CD4-positive, alpha-beta T cell treated with Interleukin-4 for 1 hour (primary cell): Measurements from ENCODE around the gene MAD2L2.

ENCODE experiments used
- DNase-seq, 2 donors: peaks; one replicate each; pipeline ENCODE4 v3.0.0-alpha.2; 2020 to 2022

MAD2L2 gene

DNA sequence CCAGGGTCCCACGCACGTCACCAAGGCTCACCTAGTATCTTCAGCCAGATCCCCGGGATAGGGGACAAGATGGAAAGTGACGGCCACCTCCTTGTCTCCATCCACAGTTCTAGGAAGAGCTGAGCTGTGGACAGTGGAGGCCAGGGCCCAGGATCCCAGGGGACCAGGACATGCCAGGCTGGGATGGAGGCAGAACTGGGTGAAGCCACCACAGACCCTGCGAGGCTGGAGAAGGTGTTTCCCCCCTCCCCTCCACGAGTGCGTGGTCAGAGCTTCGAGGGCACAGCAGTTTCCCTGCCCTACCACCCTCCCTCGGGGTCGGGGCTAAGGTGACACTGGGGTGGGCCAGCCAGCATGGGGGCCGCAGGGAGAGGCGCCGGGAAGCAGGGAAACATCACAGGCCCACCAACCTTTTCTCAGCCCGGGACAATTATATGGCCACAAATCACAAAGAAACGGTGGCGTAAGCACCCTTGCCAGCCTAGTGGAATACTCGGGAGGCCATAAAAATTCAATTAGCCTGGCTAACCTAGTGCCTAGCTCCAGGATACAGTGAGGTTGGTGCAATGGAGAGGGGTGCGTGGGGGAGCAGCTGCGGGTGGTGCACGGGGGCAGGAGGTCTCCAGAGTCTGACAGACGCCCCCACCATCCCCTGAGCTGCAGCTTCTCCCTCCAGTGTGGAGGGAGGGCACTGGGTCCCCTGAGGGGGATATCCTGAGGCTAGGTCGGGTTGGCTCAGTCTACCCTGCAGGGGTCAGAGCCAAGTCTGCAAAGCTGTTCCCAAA, 23.9 kb upstream of the MAD2L2 start:
- no peak for DNase-seq

DNA sequence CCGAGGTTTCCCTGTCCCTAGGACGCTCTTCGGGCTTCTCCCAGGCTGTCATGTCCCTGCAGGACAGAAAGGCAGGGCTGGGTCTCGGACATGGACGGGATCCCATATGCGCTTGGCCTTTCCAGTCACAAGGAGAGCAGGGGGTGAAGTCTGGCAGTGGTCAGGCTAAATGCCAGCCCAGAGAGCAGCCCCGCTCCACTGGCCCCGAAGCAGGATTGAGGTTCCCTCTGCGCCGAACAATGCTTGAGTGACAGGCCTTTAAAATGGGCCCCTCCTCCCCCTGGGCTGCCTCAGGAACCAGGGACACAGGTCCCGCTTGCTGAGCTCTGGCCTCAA, 23.2 kb upstream of the MAD2L2 start:
- no peak for DNase-seq

DNA sequence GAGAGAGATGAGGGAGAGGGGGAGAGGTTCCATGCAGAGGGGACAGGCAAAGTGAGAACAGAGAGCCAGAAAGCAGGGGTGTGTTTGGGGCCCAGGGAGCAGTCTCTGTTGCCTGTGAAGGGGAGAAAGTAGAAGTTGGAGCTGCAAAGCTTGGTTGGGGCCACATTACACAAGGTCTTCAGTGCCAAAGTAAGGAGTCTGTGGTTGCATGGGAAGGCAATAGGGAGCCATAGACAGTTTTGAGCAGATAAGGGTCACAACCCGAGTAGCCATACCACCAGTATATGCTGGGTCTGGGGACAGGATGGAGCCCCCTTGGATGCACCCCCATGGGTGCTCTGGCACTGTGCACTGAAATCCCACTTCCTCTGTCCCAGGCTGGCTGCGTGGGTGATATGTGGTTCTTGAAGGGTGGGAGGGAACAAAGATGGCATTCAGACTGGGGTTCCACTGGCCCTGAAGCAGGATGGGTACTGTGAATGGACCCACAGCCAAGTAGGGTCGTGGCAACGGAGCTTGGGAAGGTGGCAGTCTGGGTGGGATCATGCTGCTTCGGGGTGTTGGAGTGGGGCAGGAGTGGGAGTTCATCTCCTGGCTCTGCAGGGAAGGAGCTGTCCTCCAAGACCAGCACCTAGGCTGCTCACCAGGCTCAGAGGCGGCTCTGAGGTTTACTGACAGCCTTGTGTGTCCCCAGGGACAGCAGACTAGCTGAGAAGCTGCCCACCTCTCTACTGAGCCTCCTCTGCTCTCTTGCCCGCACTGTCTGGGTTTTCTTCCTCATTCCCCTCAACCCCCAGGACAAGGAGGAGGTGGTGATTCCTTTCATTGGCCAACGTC, 22.6 kb upstream of the MAD2L2 start:
- no peak for DNase-seq

DNA sequence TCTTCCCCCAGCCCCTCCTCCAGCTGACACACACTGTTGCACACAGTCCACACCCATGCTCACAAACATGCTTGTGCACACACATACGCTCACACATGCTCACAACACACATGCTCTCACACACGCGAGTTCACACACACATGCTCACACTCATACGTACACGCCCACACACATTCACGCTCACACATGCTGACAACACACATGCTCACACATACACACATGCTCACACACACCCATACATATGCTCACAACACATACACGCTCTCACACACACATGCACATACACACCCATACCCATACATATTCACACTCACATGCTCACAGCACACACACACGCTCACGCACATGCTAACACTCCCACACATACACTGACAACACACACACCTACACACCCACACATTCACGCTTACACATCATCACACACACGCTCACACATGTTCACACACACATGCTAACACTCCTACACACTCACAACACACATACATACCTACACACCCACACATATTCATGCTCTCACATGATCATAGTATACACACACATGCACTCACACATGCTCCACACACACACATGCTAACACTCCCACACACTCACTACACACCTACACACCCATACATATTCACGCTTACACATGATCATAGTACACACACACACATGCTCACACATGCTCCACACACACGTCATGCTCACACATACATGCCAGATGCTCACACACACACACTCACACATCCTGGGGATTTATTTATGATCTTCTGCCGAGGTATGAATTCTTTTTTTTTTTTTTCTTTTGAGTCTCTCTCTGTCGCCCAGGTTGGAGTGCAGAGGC, 21.2 kb upstream of the MAD2L2 start:
- DNase-seq: no peak

DNA sequence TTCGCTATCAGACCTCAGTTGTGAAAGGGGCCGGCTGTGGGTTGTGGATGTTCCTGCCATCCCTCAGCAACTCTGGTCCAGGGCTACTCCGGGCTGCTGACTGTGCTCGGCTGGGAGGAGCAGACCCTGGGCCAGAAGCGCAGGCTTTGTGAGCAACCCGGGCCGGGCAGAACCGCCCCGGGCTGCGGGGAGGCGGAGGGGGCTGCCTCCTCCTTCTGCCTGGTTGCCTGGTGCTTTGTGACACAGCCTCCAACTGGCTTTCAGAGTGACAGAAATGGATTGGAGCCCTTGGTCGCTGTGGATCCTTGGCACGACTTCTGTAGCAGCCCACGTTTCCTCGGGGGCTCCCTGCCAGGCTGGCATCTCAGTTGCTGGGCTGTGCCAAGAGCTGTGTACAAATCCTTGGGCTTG, 20.6 kb upstream of the MAD2L2 start:
- DNase-seq: no peak

DNA sequence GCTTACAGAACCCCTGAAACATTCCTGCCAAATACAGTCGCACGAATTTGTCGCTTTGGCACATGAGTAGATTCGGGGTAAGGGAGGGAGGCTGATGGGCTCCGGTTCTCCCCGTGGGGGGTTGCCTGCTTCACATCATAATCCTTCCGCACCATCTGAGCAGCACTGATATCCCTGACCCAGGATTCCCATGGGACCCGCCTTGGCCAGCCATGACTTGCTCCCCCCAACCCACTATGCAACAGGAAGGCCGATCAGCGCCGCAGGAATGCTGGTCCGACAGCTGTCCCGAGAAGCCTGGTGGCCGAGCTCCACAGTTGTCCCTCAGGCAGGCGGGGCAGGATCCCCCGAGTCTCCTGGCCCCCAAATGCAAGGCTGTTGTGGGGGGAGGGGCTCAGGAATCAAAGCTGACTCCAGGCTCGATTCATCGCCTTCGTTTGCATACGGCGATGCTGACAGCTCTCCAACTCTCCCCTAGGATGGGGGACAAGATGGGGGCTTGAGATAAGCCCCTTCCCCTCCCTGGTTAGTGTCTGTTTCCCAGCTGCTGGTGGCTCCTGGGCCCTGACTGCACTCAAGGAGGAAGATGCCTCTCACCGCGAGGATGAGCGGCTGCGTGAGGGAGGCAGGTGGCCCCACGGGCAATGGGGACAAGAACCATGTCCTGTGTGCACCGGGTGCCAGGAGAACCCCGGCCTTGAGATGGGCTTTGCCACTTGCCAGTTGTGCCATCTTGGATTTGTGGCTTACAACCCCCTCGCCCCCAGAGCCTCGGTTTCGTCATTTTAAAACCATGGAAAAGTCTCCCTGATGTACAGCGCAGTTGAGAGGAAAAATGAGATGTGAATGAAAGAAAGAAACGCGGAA, 19.9 kb upstream of the MAD2L2 start:
- no peak for DNase-seq

DNA sequence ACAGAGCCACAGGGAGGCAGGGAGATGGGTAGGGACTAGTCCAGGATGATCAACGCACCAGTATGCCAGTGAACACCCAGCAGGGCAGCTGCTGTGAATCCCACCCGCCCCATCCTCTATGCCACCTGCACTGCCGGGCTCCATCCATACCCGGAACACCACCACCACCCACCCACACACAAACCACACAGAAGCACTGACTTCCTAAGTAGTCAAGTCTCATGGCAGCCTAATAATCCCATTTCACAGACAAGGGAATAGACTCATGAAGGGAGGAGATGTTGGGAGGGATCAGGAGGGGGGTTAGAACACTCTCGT, 16.9 kb upstream of the MAD2L2 start:
- no peak for DNase-seq

DNA sequence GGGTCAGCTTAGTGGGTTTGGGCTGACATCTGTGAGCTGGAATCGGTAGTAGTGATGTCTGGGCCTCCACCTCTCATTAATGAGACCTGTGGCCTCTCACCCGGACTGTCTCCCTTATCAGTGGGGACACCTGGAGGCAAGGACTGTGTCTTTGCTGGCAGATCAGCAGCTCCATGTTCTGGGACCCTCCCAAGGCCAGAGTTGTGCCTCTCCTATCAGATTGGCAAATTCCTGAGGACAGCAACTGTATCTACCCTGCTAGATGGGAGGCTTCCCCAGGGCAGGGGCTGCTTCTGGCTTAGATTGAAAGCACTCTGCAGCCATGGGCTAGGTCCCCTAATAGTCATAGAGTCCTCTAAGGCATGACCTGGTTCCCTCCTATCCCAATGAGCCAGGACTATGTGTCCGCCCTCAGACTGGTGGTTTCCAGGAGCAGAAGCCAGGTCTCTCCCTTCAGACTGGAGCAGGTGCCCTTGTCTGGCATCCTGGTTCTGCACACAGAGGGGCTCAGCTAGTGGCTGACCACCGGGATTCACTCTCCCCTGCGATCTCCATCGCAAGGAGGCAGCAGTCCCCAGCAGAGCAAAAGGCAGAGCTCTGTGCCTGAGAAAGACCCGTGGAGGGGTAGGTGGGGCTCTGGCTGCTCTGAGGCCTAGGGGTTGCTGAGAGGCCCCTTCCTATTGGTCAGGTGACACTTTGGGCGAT, 16.4 kb upstream of the MAD2L2 start:
- no peak for DNase-seq

DNA sequence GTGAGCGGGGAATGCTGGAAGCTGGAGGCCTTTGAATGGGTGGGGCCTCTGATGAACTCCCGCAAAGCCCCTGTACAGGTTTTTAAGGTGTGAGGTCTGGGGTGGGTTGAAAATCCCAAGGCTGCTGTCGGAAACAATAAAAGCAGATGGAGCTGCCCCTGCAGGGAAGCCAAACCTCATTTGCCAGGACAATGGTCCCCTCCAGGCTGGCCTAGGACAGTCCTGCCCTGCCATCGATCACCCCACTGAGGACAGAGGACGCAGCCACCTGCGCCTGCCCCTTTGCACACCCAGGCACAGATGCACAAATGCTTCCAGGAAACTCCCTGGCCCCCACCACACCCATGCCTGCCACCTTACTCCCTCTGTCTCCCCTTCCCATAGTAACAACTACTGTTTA, 14.9 kb upstream of the MAD2L2 start:
- DNase-seq: no peak

DNA sequence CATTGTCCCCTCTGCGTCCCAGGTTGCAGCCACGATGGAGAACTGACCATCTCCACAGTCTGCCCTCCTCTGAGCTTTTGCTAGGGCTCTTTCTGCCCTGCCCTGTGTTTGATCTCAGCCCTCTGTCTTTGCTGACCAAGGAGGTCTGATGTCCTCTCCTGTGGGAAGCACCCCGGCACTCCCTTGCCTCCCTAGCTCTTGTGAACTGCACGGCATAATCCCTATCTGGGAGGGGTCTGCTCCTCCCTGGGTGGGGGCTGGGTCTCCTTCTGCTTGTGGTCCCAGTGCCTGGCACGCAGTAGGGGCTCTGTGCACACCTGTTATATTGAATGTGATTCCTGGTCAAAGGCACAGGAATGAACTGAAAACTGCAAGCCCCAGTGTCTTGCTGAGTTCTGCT, 13.0 kb upstream of the MAD2L2 start:
- no peak for DNase-seq

DNA sequence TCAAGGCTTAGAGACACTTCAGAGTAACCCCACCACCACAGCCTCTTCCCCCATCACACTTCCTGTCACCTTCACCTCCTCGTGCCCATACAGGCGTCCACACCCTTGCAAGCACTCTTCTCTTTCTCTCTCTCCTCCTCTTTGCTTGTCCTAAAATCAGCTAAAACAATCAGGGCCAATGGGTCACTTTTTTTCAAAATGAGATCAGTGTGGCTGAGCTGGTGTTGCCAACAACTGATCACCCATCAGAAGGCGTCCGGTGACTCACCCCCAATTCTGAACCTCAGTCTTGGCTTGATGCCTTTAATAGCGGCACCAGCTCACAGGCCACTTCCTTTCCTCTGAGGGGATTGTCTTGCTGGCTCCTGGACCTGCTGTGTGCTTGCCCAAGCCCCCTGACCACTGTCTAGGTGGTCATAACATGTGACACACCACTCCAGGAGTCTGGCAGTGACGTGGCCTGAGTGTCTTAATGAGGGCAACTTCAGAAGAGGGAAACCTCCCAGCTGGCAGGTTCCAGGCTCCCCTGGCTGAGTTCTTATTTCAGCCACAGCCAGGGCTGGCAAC, 12.2 kb upstream of the MAD2L2 start:
- peak; percentile 50 to 53 for DNase-seq

DNA sequence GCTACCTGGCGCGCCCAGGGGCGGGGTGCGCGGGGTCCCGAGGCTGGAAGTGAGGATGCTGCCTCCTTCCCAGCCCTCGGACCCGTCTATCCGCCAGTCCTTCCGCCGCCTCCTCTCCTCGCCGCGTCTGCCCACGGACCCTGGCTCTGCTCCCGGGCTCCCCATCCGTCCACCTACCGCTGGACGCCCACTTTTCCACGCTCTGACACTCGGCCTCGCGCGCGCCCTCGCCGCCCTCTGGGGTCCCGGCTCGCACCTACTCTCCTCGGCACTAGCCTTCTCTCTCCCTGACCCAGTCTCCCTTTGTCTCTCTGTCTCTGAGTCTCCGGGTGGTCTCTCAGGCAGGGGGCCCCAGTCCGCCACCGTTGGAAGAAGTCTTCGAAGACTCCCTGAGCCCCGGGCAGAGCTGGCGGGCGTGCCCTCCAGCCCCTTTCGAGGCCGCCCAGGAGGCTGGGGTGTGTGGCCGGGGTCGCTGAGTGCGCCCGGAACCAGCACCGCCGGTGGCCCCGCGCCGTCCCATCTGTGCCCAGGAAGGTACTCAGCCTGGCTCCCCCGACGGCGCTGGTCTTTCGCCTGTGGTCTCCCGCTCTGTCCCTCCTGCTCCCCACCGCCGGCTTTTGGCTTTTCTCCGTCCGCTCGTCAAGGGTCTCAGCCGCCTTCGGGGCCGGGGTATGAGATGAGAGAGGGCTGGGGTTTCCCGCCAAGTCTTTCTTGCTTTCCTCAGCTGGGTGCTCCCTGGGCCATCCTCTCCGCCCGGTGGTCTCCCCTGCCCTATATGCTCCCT, 11.2 kb upstream of the MAD2L2 start:
- no peak for DNase-seq

DNA sequence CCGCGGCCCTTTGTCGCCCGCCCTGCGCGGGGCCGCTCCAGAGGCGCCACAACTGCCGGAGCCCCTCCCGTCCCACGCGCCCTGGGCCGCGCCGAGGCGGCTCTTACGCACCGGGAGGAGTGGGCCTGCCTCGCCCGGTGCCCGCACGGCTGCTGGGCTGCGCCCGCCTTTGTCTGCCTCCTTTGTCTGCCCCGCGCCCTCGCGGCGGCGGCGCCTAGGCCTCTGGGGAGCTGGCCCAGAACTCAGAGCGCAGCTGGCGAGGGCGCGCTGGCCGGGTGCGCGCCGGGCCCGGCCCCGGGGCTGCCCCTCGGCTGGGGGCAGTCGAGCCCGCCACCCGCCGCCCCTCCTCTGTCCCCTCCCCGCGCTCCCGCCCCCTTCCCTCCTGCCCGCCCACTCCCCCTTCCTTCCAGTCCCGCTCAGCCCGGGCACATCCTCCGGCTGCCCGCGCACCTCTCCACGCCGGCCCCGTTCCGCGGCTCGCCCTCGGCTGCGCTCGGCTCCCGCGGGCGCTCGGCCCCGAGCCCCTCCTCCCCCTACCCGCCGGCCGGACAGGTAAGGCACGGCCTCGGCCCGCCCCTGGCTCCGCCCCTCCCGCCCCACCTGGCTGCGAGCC, 10.5 kb upstream of the MAD2L2 start, which contains the start of gene DRAXIN:
DRAXIN (plus strand) TSS at position 409 of the 613 bp plus-strand sequence. CDS start 14,549 bp downstream, outside the sequence.
- DNase-seq: no peak

DNA sequence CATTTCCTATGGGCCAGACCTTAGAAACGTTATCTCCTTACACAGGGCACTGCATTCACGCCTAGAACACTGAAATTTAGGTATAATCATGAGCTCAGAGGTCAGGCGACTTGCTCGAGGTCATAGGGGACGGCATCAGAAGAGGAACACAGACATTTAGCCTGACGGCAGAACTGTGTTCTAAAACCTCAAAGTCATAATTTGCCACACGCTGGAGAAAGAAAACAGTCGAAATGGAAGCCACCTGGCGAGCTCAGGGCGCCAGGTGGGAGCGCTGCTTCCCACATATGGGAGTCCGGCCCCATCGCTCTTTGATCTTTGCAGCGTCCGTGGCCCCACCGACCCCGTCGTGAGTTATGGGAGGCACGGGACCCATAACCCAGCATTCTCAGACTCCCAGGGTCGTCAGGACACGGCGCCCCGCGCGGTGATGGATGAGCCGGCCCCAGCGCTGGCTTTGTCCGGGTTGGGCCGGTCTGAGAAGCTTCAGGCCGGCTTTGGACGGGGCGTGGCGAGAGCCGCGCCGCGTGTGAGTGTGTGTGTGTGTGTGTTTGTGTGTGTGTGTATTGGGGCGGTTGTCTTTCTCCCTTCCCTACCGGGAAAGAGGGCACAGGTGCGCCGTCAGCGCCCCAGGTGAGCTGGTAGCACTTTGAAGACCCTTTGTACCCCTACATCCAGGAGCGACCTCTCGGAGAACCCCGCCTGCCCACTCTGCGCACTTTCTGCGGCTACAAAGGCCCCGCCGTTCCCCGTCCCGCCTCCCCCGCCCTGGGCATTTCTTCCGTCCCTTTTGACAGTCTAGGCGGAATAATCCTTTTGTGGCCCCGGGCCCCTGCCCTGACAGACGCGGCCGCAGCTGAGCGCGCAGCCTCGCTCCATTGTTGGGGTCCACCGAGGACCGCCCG, 9.7 kb upstream of the MAD2L2 start:
- DNase-seq: no peak

DNA sequence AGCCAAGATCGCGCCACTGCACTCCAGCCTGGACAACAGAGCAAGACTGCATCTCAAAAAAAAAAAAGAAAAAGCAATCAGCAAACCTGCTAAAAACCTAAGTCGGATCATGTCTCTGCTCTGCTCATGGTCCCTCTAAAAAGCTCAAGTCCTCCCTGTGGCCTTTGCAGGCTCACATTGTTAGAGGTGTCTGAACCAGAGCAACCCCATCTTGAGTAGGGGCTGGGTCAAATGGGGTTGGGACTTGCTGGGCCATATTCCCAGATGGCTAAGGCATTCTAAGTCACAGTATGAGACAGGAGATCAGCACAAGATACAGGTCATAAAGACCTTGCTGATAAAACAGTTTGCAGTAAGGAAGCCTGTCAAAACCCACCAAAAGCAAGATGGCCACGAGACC, 7.6 kb upstream of the MAD2L2 start:
- no peak for DNase-seq

DNA sequence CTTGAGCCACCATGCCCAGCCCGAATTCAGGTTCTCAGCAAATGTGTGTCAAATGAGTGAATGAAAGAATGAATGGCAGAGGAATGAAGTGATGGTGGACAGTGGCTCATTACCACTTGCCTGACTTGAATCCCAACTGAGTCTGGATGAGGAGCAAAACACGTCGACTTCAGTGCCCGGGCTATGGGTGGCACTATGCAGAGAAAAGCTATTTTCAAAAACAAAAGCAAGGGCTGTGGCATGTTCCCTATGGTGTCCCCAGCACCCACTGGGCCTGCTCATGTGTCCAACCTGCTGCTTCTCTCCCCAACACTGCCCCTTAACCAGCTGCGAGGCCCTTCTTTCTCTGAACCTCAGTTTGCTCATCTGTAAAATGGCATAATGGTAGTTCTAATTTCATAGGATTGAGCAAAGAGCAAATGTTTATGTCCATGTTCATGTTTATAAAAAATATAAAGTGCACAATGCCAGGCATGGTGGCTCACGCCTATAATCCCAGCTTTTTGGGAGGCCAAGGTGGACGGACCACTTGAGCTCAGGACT, 4.3 kb upstream of the MAD2L2 start:
- DNase-seq: no peak

DNA sequence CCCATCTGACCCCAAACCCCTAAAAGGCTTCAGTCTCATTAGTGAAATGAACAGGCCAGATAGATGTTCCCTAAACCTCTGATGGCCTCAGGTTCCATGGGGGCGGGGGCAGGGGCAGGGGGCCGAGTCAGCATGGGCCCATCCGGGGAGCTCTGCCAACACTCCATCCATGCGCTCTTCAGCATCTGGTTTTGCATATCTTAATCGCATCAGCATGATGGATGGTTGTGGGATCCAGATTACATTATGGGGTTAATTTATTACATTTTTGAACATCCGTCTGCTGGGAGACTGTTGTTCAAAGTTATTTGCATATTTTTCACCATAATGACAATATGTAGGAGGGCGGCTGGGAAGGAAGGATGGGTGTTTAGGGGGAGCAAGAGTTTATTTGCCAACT, 3.1 kb upstream of the MAD2L2 start:
- no peak for DNase-seq

DNA sequence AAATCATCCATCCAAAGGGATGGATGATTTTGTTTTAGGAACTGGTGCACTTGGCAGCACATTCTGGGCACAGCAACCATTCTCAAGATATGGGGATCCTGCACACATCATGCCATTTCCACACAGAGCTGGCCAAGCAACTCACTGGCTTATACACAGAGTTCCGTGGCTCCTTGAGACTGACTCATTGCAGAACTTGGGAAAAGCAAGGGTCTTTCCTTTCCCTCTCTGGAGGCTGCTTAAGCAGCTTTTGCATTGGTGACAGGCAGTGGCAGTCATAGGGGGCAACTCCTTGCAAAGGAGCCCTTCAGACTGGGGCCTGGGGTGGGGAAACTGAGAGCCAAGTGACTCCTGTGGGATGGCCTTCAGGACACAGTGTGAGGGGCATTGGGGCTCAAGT, 1.9 kb upstream of the MAD2L2 start:
- DNase-seq: no peak

DNA sequence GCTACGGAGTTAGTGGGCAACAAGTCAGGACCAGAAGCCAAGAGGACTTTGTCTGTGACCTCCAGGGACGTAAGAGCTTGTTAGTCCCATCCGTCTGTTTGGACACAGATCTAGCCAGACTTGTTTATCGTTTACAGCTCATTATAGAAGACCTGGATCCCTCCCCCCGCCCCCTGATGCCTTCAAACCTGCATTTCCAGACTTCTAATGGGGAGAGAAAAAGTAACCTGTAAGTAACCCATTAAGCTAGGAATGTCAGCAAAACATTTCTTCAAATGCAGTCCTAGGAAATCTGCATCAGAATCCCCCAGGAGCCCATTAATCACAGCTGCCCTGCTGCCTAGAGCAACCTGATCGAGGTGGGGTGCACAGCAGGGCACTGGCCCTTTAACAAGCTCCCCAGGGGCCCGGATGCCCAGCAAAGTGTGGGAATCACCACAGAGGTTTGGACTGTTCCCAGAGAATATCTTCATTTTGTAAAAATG, 1.4 kb upstream of the MAD2L2 start:
- DNase-seq: no peak
